Stimulated activated CD4-positive, alpha-beta T cell treated with anti-CD3 and anti-CD28 coated beads, TNF-alpha, amount 100 ng/mL, for 1 hour (primary cell): ENCODE data around the gene INO80D.
"Not testable (repeated sequence)": the region's sequence is repeated elsewhere in the genome, so short reads cannot be mapped to it uniquely, and the experiment has no call there.

Experiments used
- DNase-seq, 3 donors: peaks; one replicate each; pipeline ENCODE4 v3.0.0-alpha.2; 2020; ENCODE audit warnings: low read depth in 3 of 3, low spot score in 1 of 3

INO80D gene

GRCh38 chr2:205986334-205986733 is 99.6 kb downstream of the INO80D start:
- DNase-seq: not testable (repeated sequence)

DNA sequence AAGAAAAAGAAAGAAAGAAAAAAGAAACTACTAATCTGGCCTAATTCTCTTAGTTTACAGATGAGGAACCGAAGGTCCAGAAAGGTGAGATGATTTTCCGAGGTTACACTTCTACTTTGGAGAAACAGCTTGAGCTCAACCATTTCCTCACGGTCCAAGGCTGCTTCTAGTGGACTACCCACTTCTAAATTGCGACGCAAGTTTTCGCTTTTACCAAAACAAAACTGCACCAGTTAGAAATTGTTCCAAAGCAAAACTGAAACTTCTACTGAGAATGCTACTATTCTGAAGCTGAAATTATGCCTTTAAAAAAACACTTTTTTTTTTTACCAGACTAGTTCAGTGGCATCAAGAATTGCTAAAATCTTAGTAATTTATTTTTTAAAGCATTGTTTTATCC is 101.6 kb downstream of the INO80D start:
- no peak for DNase-seq

DNA sequence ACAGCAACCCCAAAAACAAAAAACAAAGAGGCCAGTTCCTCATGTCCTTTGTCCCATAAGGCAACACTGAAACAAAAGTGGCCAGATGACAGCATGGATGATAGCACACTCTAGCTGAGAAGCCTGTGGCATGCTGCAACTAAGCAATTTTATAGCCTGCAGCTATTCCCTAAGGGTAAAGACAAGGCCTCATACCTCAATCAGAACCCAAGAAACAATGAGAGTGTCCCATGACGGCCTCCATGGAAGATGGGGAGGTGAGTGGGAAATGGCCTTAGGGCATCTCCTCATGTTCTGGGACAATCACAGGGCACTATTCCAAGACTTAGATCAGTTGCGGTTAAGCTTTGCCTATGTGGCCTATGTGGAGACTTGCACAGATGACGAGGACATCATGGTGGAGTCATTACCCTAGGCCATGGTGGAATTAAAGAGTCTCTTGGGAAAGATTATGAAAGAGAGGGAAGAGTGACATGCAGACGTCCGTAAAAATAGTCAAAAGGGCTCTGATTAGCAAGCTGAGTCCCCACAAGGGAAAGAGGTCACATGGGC is 103.1 kb downstream of the INO80D start:
- no peak for DNase-seq

- DNase-seq: not testable (repeated sequence)
Observed at GRCh38 chr2:205978728-205979127, 107.2 kb downstream of the INO80D start.

- DNase-seq: not testable (repeated sequence)
Observed at GRCh38 chr2:205977699-205978098, 108.3 kb downstream of the INO80D start.

GRCh38 chr2:205976934-205977659 is 108.9 kb downstream of the INO80D start:
- DNase-seq: not testable (repeated sequence)

- no peak for DNase-seq
Observed at GRCh38 chr2:205976120-205976814, 109.7 kb downstream of the INO80D start.

GRCh38 chr2:205975082-205975949 is 110.7 kb downstream of the INO80D start:
- no peak for DNase-seq

GRCh38 chr2:205972113-205972512 is 113.9 kb downstream of the INO80D start:
- DNase-seq: no peak

GRCh38 chr2:205970348-205970747 is 115.6 kb downstream of the INO80D start:
- no peak for DNase-seq

- DNase-seq: no peak
Observed at GRCh38 chr2:205969584-205969983, 116.4 kb downstream of the INO80D start.

DNA sequence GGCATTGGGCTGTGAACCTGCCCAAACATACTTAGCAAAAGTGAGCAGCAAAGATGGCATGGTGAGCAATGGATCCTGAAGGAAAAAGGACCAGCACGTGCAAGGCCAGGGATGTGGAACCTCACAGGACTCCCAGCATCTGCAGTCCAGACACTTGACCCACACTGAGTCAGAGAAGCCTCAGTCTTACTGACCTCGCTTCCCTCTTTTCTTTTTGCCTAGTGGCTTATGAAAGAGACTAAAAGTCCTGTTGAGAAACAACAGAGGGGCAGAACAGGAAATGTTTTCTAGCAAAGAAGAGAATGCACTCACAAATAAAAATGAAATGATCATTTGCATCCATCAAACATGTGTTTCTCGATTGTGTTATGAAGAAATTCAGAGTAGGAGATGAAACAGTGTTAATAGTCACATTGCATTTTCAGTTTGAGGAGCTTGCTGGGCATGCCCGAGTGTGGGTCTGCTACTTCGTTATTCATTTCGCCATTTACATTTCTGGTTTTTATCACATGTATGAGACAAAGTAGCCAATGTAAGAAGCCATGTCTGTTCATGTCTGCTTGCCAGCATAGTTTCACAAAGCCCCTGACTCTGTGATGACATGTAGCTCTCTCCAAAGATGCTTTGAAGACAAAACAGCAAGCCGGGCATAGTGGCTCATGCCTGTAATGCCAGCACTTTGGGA is 118.4 kb downstream of the INO80D start:
- no peak for DNase-seq

- DNase-seq: no peak
Observed at GRCh38 chr2:205965707-205966106, 120.3 kb downstream of the INO80D start.

DNA sequence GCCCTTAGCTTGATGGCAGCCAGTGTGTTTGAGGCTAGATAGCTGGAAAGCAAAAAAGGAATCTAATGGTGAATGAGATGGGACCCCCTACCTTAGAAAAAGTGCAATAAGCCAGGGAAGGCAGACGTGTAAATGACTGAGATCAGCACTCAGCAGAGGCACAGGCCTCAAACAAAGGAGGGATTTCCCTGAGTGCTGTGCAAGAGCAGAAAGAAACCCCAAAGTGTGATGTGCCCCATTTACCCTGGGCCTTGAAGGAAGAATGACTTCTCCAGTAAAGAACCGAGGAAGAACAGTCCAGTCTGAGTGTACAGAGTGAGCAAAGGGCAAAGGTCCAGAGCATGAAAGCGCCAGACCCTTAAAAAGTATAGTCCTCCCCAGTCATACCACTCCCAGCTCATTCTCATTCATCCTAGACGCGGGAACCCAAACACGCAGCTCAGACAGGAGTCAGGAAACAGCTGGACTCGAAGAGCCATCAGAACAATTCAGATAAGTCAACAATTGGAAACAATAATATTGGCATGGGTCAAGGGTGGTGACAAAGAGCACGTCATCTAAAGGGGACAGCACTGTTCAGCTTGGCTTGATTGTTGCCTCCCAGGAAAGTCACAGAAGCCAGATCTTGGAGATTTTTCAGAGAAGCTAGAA is 121.7 kb downstream of the INO80D start:
- DNase-seq: no peak

GRCh38 chr2:205959521-205959920 is 126.5 kb downstream of the INO80D start:
- DNase-seq: no peak

DNA sequence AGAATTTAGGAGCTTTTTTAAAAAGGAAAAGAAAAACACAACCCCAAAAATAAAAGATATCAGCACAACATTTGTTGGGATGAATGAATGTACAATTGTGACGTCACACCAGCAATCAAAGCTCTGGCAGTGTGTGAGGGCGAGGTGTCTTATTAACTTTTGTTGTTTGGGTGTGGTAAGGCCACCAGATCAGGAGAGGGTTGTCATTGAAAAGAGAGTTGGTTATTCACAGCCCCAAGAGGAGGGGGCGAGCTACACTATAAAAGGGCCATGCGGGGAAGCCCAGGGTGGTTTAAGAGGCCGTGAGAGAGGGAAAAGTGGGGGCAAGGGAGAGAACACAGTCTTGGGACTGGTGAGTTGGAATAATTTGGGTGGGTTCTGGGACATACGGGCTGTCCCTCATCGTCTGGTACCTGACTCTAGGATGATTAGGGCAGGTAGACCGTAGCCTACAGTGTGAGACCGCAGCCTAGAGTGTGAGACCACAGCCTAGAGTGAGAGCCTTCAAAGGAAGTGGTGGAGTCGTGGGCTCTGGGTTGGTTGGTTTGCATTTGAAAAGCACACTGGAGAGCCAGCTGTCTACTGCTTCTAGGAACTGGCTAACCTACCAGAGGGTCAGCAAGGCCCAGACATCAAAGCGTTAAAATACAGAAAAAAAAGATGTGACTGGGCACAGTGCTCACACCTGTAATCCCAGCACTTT is 128.4 kb downstream of the INO80D start:
- DNase-seq: no peak

- no peak for DNase-seq
Observed at GRCh38 chr2:205954707-205955106, 131.3 kb downstream of the INO80D start.

- no peak for DNase-seq
Observed at GRCh38 chr2:205952282-205952681, 133.7 kb downstream of the INO80D start.

DNA sequence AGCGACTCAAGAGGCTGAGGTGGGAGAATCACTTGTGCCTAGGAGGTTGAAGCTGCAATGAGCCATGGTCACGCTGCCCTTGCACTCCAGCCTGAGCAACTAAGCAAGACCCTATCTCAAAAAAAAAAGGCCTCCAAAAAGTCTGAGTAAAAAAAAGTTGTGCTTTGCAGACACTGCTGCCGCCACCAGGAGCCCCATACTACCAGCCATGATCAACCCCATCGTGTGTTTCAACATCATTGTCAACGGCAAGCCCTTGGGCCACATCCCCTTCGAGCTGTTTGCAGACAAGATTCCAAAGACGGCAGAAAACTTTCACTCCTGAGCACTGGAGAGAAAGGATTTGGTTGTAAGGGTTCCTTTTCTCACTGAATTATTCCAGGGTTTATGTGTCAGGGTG is 137.1 kb downstream of the INO80D start:
- DNase-seq: no peak

DNA sequence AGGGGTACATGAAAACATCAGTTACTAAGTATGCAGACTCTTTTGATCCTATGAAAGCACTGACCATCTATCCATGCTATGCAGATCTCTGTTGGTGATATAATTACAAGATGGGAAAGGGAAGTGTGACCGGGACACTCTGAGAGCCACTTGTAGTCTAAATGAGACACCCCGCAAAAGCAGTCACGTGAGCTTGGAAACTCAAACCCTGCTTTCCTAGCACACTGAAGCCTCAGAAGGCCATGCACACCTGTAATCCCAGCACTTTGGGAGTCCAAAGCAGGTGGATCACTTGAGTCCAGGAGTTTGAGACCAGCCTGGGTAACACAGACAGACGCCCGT is 137.5 kb downstream of the INO80D start:
- no peak for DNase-seq
